OCI-LY1 (cell line): Measurements from ENCODE around the gene STARD7.
A peak's percentile ranks its signal among the peaks of the same experiment; 100 is the strongest.

Source experiments
- H2AFZ ChIP-seq: fragments of 200-600 bp; sonication (generic), shearing (Covaris generic); 2 replicates; pipeline ENCODE4 v1.6.0; 2014; ENCODE audit warnings: antibody characterized with exemption, mild to moderate bottlenecking, low read length
- H3F3A ChIP-seq: fragments of 200-600 bp; sonication (generic), shearing (Covaris generic); 2 replicates; pipeline ENCODE4 v1.6.0; 2014; ENCODE audit warnings: mild to moderate bottlenecking, antibody characterized with exemption, low read length, moderate library complexity; ENCODE audit not compliant: insufficient read depth
- H3K27ac ChIP-seq: fragments of 200-600 bp; sonication (generic); 2 replicates; pipeline ENCODE4 v1.5.1; 2014; ENCODE audit warnings: low read length, mixed run types, mild to moderate bottlenecking, low read depth; ENCODE audit not compliant: poor library complexity, severe bottlenecking
- H3K27me3 ChIP-seq: fragments of 200-600 bp; sonication (generic); 2 replicates; pipeline ENCODE4 v1.6.0; 2014; ENCODE audit warnings: antibody characterized with exemption, mild to moderate bottlenecking, low read length, moderate library complexity; ENCODE audit not compliant: insufficient read depth
- H3K36me3 ChIP-seq: fragments of 200-600 bp; sonication (generic); 2 replicates; pipeline ENCODE4 v1.6.1; 2014; ENCODE audit warnings: mild to moderate bottlenecking, antibody characterized with exemption, low read length, moderate library complexity, mixed read lengths; ENCODE audit not compliant: insufficient read depth
- H3K4me1 ChIP-seq: fragments of 200-600 bp; sonication (generic); 2 replicates; pipeline ENCODE4 v1.5.1; 2014; ENCODE audit warnings: mild to moderate bottlenecking, low read length, moderate library complexity; ENCODE audit not compliant: insufficient read depth, severe bottlenecking
- H3K4me2 ChIP-seq: fragments of 200-600 bp; sonication (generic), shearing (Covaris generic); 2 replicates; pipeline ENCODE4 v1.6.1; 2014; ENCODE audit warnings: low read length
- H3K4me3 ChIP-seq: fragments of 200-600 bp; sonication (generic); 2 replicates; pipeline ENCODE4 v1.5.1; 2014; ENCODE audit warnings: low read length, low read depth, mild to moderate bottlenecking, mixed read lengths; ENCODE audit not compliant: poor library complexity, severe bottlenecking
- H3K79me2 ChIP-seq: fragments of 200-600 bp; shearing (Covaris generic); 2 replicates; pipeline ENCODE4 v1.6.1; 2016; ENCODE audit warnings: mixed run types, low read length, mixed read lengths; ENCODE audit not compliant: insufficient read depth
- H3K9ac ChIP-seq: fragments of 200-600 bp; sonication (generic), shearing (Covaris generic); 2 replicates; pipeline ENCODE4 v1.6.1; 2014; ENCODE audit warnings: mild to moderate bottlenecking, low read length, mixed read lengths
- H3K9me2 ChIP-seq: fragments of 200-600 bp; sonication (generic), shearing (Covaris generic); 2 replicates; pipeline ENCODE4 v1.6.1; 2014; ENCODE audit warnings: low read depth, mild to moderate bottlenecking, low read length, mixed read lengths
- H3K9me3 ChIP-seq: fragments of 200-600 bp; shearing (Covaris generic); 2 replicates; pipeline ENCODE4 v1.6.1; 2014; ENCODE audit warnings: low read length, mixed read lengths
- H4K20me1 ChIP-seq: fragments of 200-600 bp; sonication (generic), shearing (Covaris generic); 2 replicates; pipeline ENCODE4 v1.6.0; 2016; ENCODE audit warnings: mild to moderate bottlenecking, low read length; ENCODE audit not compliant: insufficient read depth
- EZH2 ChIP-seq: fragments of 200-600 bp; sonication (generic), shearing (Covaris generic); IDR thresholded peaks from 2 replicates; pipeline ENCODE4 v1.8.0; 2017; ENCODE audit warnings: borderline replicate concordance, mixed run types, mild to moderate bottlenecking, antibody characterized with exemption, low read length, moderate library complexity, mixed read lengths
- TF ChIP-seq, protein P1 (sequence below): fragments of 200-600 bp; sonication (generic), shearing (Covaris generic); IDR thresholded peaks from 2 replicates; pipeline ENCODE4 v1.5.1; 2017; ENCODE audit warnings: mild to moderate bottlenecking, antibody characterized with exemption, low read length, moderate library complexity, mixed read lengths

The STARD7 gene

DNA sequence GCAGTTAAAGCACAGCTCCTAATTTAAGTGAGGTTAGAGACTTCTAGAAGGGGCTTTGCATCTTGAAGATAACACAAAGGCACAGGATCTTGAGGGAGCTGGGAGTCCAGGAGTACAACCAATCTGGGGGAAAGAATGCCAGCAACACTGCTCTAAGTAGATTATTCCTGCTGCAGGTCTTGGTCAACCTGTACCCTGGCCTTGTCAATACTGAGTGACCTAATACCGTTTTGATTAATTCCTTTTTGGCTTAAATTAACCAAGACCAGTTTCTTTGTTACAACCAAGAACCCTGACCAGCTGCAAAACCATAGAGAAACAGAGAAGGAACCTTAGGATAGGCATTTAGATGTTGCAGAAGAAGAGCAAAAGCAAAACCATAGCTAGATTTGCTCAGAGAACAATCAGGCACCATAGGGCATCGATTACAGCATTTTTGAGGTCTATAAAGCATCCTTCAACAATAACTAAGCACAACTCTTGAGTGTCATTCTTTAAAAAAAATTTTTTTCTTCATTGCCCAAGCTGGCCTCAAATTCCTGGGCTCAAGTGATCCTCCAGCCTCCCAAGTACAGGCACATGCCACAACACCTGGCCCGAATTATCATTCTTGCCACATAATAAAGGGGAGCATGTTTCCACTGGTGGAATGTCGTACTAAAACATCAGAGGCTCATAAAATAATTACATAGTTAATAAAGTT is 6.3 kb downstream of the STARD7 start:
- Histone ChIP-seq H3K27ac (peak overlapping the region; percentile 49), H3K9ac (peak overlapping the region; percentile 4; the same call in 1 of the 2 replicates), H3K36me3 (peaks cover 64% of the 10 kb centered on the region), H3K9me2 (no peaks in the 10 kb centered on the region), H3K4me1 (peaks cover 77% of the 10 kb centered on the region), H3K79me2 (peaks cover 100% of the 10 kb centered on the region), H3K27me3 (no peaks in the 10 kb centered on the region), H3K9me3 (no peaks in the 10 kb centered on the region), H3K4me3 (no peak overlapping the region), H4K20me1 (peaks cover 17% of the 10 kb centered on the region), H3K4me2 (peak overlapping the region; percentile 95), H2AFZ (no peak overlapping the region), H3F3A (0 out of 2 replicates have a peak, but pooled peaks cover 2% of the 10 kb centered on the region)
- TF ChIP-seq, protein P1, sequence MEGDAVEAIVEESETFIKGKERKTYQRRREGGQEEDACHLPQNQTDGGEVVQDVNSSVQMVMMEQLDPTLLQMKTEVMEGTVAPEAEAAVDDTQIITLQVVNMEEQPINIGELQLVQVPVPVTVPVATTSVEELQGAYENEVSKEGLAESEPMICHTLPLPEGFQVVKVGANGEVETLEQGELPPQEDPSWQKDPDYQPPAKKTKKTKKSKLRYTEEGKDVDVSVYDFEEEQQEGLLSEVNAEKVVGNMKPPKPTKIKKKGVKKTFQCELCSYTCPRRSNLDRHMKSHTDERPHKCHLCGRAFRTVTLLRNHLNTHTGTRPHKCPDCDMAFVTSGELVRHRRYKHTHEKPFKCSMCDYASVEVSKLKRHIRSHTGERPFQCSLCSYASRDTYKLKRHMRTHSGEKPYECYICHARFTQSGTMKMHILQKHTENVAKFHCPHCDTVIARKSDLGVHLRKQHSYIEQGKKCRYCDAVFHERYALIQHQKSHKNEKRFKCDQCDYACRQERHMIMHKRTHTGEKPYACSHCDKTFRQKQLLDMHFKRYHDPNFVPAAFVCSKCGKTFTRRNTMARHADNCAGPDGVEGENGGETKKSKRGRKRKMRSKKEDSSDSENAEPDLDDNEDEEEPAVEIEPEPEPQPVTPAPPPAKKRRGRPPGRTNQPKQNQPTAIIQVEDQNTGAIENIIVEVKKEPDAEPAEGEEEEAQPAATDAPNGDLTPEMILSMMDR, result no peak
- TF ChIP-seq EZH2, result no peak

DNA sequence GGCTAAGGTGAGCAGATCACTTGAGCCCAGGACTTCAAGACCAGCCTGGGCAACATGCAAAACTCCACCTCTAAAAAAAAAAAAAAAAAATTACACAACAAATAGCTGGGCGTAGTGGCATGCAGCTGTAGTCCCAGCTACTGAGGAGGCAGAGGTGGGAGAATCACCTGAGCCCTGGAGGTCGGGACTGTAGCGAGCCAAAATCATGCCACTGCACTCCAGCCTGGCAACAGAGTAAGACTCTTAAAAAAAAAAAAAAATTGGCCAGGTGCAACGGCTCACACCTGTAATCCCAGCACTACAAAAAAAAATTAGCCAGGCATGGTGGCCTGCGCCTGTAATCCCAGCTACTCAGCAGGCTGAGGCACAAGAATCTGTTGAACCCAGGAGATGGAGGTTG is 7.3 kb downstream of the STARD7 start:
- no peak overlapping the region for H3K9ac ChIP-seq
- no peaks in the 10 kb centered on the region for H3K27me3 ChIP-seq
- 0 out of 2 replicates have a peak, but pooled peaks cover 3% of the 10 kb centered on the region for H3F3A ChIP-seq
- no peak overlapping the region for H2AFZ ChIP-seq
- peaks cover 17% of the 10 kb centered on the region for H4K20me1 ChIP-seq
- H3K4me1 ChIP-seq, result peaks cover 68% of the 10 kb centered on the region
- no peaks in the 10 kb centered on the region for H3K9me3 ChIP-seq
- TF ChIP-seq EZH2, result no peak
- TF ChIP-seq, protein P1, result no peak
- peak overlapping the region; percentile 2 for H3K27ac ChIP-seq
- H3K4me2 ChIP-seq, result peak overlapping the region; percentile 95; the same call in 1 of the 2 replicates
- no peaks in the 10 kb centered on the region for H3K9me2 ChIP-seq
- peaks cover 60% of the 10 kb centered on the region for H3K36me3 ChIP-seq
- no peak overlapping the region for H3K4me3 ChIP-seq
- H3K79me2 ChIP-seq, result peaks cover 97% of the 10 kb centered on the region

DNA sequence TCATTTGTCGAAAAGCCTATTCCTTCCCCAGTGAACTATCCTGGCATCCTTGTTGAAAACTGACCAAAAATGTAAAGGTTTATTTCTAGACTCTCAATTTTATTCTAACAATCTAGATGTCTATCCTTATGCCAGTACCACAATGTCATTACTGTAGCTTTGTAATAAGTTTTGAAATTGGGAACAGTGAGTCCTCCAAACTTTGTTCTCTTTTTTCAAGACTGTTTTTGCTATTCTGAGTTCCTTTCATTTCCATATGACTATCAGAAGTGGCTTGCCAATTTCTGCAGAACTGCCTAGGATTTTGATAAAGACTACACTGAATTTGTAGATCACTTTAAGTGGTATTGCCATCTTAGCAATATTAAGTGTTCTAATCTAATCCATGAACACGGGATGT is 9.7 kb downstream of the STARD7 start:
- Histone ChIP-seq H3K9me2 (no peaks in the 10 kb centered on the region), H3K4me2 (no peak overlapping the region)

More for the DNA sequence above, 9.7 kb downstream of the STARD7 start:
- Histone ChIP-seq H3F3A (0 out of 2 replicates have a peak, but pooled peaks cover 3% of the 10 kb centered on the region), H3K79me2 (peaks cover 91% of the 10 kb centered on the region), H3K9me3 (no peaks in the 10 kb centered on the region), H3K36me3 (peaks cover 69% of the 10 kb centered on the region), H3K27me3 (no peaks in the 10 kb centered on the region), H3K27ac (no peak overlapping the region), H3K4me1 (peaks cover 43% of the 10 kb centered on the region), H3K9ac (no peak overlapping the region), H4K20me1 (peaks cover 13% of the 10 kb centered on the region), H3K4me3 (no peak overlapping the region), H2AFZ (no peak overlapping the region)
- no peak for TF ChIP-seq EZH2
- TF ChIP-seq, protein P1, result no peak
